GM15510 (cell line): ENCODE measurements around the gene FNDC3B.

Experiments
- POLR2A ChIP-seq: IDR thresholded peaks from 3 replicates; pipeline ENCODE4 v1.6.1; 2011; ENCODE audit warnings: borderline replicate concordance; ENCODE audit not compliant: insufficient read length; ENCODE audit errors: extremely low read depth

The FNDC3B gene

DNA sequence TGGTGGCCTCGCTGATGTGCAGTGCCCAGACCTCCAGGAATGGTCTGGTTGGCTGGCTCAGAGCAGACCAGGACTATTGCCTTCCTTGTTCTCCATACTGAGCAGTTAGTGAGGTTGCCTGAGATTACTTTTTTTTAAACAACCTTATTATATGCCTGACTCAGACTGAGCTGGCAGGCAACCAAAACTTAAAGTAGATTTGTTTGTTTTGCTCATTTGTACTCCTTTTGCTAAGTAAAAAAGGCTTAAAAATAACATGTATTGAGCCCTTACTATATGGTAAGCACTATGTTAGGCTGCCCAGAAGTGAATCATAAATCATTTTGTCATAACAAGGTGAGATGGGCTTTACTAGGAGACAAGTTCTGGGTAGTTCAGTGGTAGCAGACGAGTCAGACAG lies 316.5 kb downstream of the FNDC3B start:
- no peak for TF ChIP-seq POLR2A

DNA sequence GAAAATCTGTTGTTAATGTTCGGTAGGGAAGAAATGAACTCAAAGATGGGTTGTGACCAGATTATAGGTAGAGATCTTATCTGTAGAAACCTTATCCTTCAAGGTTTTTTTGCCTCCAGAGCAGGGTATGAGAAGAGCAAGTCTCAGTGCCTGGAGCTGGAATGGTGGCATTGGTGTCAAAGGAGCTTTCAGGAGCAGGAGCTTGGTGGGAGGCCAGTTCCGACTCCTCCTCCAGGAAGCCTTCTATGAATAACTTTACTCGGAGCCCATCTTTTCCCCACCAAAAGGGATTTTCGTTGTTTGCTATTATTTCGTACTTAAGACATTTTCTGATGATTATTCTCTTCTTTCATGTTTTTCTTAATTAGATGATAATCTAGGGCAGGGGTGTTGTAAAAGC lies 317.0 kb downstream of the FNDC3B start:
- no peak for TF ChIP-seq POLR2A

DNA sequence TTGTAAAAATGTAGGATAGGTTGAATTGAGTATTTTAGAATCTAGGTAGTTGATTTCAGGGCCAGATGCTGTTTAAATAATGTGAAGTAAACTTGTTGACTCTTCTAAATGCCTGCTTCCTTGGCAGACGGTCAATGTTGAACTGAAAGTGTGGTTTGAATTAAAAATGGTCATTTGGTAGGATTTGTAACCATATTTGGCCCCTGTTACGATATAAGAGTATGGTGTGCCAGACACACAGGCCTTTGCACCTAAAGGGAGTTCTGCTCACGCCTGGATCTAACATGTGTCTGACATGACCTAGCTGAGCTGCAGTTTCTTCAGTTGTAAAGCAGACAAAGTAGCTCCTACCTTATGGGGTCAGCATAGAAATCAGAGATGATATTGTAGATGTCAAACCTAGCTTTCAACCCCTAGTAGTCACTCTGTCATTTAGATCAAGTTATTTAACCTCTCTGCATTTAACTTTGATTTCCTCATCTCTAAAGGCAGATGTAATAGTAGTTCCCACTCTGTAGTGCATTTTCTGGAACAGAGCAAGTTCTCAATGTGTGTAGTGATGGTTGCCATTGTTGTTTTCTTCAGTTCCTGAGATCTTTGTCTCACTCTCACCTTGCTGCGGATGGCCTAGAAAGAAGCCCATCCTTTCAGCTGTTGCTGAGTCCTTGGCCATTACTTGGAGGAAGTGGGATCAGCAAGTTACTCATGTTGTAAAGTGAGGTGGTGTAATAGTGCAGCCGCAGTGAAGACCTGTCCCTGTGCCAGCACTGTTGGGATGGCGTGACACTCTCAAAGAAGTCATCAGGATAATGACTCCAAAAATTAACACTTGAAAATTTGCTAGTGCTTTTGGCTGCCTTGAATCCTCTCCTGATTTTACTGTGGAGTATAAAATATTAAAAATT lies 318.7 kb downstream of the FNDC3B start:
- no peak for TF ChIP-seq POLR2A

DNA sequence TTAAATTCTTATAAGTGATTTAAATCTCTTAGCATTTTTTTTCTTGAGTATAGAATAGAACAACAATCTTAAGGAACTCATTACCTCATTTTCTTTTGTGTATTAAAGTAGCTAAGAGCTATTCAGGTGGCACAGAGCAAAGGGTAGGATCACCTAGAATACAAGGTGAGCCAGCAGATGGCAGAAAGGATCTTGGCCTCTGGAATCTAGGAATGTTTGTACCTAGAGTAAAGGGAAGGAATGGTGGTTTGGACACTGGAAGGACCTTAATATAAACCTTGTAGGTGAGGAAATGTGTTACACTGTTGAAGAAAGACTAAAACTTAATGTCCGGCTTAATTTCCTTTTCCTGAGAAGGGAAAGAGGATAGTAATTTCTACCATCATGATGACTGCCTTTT lies 319.9 kb downstream of the FNDC3B start:
- no peak for TF ChIP-seq POLR2A

DNA sequence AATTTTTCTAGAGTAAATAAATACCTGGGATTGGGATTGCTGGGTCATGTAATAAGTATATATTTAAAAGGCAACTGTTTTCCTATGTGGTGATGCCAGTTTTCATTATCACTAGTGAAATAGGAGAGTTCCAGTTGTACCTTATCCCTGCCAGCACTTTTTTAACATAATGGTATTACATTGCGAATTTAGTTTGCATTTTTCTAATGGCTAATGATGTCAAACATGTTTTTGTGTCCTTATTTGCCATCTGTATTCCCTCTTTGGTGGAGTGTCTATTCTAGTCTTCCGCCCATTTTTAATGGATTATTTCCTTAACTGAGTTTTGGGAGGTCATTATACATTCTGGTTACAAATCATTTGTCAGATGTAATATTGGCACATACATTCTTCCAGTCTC lies 320.6 kb downstream of the FNDC3B start:
- no peak for TF ChIP-seq POLR2A

DNA sequence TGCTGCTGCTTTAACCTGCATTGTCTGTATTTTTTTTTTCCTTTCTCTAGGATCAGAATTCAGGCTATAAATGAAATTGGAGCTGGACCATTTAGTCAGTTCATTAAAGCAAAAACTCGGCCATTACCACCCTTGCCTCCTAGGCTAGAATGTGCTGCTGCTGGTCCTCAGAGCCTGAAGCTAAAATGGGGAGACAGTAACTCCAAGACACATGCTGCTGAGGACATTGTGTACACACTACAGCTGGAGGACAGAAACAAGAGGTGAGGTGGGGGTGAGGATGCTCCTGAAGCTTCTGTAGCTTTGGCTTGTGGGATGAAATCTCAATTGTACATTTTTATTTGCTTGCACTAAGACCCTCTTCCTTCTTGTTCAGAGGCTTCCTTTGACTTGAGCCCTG lies 323.2 kb downstream of the FNDC3B start:
- TF ChIP-seq POLR2A, result no peak

DNA sequence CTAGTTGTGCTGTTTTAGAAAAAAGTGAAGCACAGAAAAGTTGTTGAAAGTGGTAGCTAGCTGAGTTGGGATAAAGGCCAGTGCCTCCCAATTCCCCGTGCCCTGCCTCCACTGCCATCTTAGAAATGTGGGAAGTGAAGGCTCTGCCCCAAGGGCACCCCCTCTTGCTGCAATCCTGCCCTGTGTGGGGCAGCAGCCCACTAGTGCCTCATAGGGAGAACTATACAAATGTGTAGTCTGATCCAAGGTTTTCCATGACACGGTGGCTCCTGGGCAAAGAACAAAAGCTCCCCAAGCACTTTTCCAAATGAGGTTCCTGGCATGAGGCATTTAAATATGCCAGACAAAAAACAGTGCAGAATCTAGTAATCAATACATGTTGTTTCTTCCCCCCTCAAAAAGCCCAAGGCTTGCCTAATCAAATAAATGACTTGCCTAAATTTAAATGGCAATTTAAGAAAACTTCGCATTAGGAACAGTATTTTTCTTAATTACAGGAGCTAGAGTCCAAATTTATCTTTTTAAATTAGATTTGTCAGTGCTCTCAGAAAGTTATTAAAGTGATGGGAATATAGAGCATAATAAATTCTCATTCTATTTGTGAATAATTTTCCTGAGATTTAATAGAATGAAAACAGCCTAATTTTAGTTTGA lies 325.1 kb downstream of the FNDC3B start:
- no peak for TF ChIP-seq POLR2A

DNA sequence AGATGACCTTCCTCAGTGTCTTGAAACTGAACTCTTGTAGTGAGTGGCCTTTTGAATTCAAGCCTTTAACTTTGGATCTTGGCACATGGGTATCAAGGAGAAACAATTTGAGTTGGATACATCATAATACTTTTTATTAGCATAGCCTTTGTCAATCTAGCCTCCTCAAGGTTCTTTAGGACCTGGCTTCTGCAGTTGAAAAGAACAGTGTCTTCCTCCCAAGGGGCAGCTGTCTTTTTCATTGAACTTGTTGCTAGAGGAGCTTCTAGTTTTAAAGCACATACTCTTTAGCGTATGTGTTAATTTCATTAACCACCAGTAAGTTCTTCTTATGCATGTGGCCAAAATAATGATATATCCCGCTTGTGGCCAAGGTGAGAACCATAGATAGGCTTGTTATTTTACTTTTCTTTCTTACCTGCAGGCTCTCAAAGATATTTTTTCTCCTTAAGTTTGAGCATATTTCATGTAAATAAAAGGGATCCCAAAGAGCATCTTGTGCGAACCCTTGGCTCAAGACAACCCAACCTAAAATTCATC lies 325.7 kb downstream of the FNDC3B start:
- TF ChIP-seq POLR2A, result no peak

DNA sequence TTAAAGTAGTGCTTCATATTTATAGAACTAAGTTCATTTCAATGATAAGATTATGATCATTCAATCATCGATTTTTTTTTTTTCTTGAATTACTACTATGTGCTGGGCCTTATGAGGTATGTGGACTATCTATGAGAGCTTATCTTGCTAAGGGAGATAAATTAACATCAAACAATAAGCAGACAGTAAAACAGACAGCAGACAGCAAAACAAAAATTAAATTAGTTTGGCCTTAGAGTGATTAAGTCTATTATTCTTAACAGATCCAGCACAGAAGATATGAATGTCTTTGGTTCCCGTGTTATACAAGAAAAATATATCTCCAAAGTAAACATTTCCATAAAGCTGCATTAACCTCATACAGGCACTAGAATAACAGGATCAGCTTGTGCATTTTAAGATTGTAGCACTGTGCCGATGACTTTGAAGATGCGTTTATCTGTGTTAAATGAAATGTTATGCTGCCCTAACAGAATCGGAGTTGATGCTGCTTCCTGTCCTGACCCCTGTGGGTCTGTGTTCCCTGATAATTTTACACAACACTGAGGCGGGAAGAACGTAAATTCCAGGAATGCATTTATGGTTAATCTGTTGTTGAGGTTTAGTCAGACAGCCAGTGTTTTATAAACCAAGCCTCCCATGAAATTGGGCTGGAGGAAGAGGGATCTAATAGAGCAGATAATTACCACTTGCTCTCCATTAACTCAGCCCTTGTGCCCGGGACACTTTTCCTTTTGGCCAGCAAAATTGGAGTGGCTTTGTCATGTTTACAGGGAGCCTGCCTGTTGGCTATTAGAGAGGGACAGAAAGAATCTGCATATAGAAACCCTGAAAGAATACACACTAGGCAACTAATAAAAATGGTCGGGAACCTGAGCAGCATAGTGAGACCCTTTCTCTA lies 328.1 kb downstream of the FNDC3B start:
- TF ChIP-seq POLR2A, result no peak

DNA sequence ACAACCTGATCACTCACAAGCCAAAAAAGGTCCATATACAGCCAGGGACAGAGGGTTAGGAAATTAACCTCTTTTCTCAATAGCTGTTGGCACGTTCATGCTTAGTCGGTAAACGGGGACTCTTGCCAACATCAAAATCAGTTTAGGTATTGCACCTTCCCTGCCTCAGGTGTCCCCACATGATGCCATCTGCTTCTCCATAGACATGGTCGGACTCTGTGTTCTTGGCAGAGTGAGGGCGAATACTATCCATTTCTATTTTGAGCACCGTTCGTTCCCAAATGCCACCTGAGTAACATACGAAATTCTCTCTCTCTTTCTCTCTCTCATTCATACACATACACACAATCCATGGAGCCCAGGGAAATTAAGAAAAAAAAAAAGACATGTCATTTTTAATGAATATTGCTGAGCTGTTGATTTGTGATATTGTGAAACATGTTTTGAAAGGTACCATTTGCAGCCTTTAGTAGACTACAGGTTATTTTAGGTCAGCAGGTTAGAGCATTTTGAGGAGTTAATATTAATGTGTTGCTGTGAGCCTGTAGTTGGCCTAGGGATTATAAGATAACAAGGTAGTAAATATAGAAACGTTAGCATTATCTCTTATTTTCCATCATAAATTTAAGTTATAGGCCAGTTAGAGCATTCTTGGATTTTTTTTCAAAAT lies 330.3 kb downstream of the FNDC3B start:
- TF ChIP-seq POLR2A, result no peak

DNA sequence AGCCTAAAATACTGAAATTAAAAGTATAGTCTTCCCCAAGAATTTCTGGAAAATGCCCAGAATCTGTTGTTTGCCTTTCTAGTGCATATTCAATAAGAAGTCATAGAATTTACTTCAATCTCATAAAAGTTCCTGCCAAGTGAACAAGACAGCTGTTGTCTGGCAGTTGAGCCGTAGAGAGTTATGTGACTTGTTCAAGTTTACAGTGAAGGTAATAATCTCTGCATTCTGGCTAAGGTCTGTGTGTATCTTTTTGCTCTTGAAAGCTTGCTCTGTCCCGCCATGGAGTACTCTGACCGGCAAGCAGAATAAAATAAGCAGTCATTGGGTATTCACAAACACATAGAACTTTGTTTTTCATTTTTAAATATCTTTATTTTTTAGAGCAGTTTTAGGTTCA lies 331.0 kb downstream of the FNDC3B start:
- no peak for TF ChIP-seq POLR2A

DNA sequence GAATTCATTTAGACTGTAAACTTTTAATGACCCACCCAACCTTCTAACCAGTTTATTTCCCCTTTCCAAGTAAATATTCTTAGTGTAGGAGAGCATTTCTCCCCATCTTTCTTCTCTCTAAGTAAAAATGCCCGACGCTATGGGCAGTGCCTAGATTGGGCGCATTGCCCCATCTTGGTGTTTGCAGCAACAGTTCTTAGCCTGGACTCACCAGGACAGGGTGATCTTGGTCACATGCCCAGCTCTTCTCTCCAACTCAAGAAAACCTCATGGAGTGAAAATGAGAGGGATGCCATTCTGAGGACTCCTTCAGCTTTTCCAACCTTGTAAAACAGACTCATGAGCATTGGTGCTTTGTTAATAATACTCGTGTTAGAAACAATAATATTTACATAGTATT lies 332.2 kb downstream of the FNDC3B start:
- no peak for TF ChIP-seq POLR2A

DNA sequence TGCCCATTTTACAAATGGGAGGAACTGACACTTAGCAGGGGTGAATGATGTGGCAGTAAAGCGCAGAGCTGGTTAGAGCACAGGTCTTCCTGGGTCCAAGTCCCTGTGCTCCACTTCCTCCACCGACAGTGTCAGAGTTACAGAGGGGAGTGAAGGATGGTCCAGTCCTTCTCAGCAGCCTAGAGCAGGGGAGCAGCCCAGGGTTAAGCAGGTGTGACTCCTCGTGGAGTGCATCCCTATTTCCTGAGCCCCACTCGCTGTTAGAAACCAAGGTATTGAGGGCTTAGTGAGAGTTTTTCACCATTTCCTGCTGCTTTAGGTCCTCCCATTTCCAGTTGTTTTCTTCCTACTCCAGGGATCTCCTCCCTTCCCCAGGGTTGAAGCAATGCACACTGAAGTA lies 333.5 kb downstream of the FNDC3B start:
- no peak for TF ChIP-seq POLR2A

DNA sequence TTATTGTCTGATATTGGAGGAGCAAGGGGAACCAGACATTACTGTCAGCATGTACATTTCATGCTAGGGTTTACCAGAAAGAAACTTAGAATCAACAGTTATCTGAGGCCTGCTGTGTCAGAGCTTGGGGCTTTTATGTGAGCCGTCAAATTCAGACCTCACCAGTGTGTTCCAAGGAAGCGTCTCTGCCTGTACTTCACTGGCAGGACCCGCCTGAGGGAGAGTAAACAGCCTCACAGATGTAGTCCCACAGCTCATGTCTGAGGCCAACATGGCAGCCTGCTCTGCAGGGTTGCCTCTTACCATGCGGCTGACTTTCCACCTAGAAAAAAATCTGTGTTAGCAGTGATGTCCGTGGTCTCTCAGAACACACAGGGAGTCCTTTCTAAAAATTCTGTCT lies 334.5 kb downstream of the FNDC3B start:
- TF ChIP-seq POLR2A, result no peak
